Thyroid gland (tissue), 4 donors: ENCODE measurements around the gene AATF. TPM values are rescaled to one million over a fixed set of nuclear protein-coding genes. Genes with fewer than 3 reads are reported as not detected.

Source experiments
- DNase-seq, 2 donors: peaks; one replicate each; pipeline ENCODE4 v3.0.0-alpha.2; 2019
- H3K27ac ChIP-seq, 3 donors: fragments of 200-600 bp; sonication (generic); 1 replicate in 2 of 3; 2 replicates in 1 of 3; pipeline ENCODE4 v1.5.1; 2016 to 2019; ENCODE audit warnings: mild to moderate bottlenecking in 1 of 3, moderate library complexity in 1 of 3
- H3K27me3 ChIP-seq: fragments of 200-600 bp; sonication (generic); one replicate; pipeline ENCODE4 v1.5.1; 2019
- H3K36me3 ChIP-seq, 2 donors: fragments of 200-600 bp; sonication (generic); one replicate each; pipeline ENCODE4 v1.5.1; 2016 to 2019
- H3K4me1 ChIP-seq, 2 donors: fragments of 200-600 bp; sonication (generic); one replicate each; pipeline ENCODE4 v1.5.1; 2017 to 2019
- H3K4me3 ChIP-seq, 3 donors: fragments of 200-600 bp; sonication (generic); replicated peaks in 1 of 3; 1 replicate in 2 of 3; 2 replicates in 1 of 3; pipeline ENCODE4 v1.5.1; 2016; ENCODE audit warnings: mild to moderate bottlenecking in 1 of 3
- H3K9me3 ChIP-seq: fragments of 200-600 bp; sonication (generic); one replicate; pipeline ENCODE4 v1.5.1; 2017
- CTCF ChIP-seq, 6 experiments: fragments of 200-600 bp in 3 of 6; fragments of 450-650 bp in 3 of 6; sonication (generic) in 3 of 6; IDR thresholded peaks; one replicate each; pipeline ENCODE4 v1.5.1; 2016 to 2019; ENCODE audit warnings: antibody characterized with exemption in 6 of 6, mild to moderate bottlenecking in 2 of 6, inconsistent platforms in 1 of 6, moderate library complexity in 1 of 6
- POLR2A ChIP-seq, 2 donors: fragments of 450-650 bp; IDR thresholded peaks; one replicate each; pipeline ENCODE4 v1.6.1; 2017; ENCODE audit warnings: antibody characterized with exemption in 2 of 2, mild to moderate bottlenecking in 2 of 2, moderate library complexity in 1 of 2
- WGBS, 2 donors: methylation state at CpG; one replicate each; pipeline ENCODE4 v1.1.5; 2017; 5-methylcytosine and 5-hydroxymethylcytosine counted together
- intact Hi-C: fragments of 100-400 bp; cut with DNase I; formaldehyde crosslinking; loops from one replicate; pipeline ENCODE4 v1.15.1; 2023
- total RNA-seq, 4 donors: library from RNA; depleted of rRNA; stranded (reverse); fragments of >200 nt; gene quantifications; one replicate each; pipeline ENCODE4 v1.2.3, GENCODE V29; 2016

Gene AATF
- total RNA-seq, 4 donors from 2014 or later = 28.5 to 38.9 (median 32.4) TPM

- no peaks in the 10 kb centered on the region for H3K27me3 ChIP-seq
Measured at GRCh38 chr17:37064956-37065355, 116.2 kb downstream of the AATF start.

GRCh38 chr17:37065486-37066321, 117.0 kb downstream of the AATF start:
- 63 to 64% methylated on average over 21 to 23 of the region's 23 CpGs for WGBS, 2 donors
- H3K4me3 ChIP-seq = no peak overlapping the region
- H3K27ac ChIP-seq = no peak overlapping the region
- no peak for DNase-seq
- no peaks in the 10 kb centered on the region for H3K9me3 ChIP-seq
- H3K27me3 ChIP-seq = no peaks in the 10 kb centered on the region
- intact Hi-C loops = no loop called here
- H3K4me1 ChIP-seq = no peaks in the 10 kb centered on the region
- no peak for TF ChIP-seq CTCF (IDR thresholded peaks at IDR 0.05)
- TF ChIP-seq POLR2A (IDR thresholded peaks at IDR 0.05) = no peak
- H3K36me3 ChIP-seq = no peaks in the 10 kb centered on the region

More at GRCh38 chr17:37064956-37065355, 116.2 kb downstream of the AATF start:
- intact Hi-C loops = no loop called here
- Histone ChIP-seq H3K4me3 (no peak overlapping the region), H3K27ac (no peak overlapping the region), H3K36me3 (no peaks in the 10 kb centered on the region), H3K9me3 (no peaks in the 10 kb centered on the region), H3K4me1 (no peaks in the 10 kb centered on the region)
- TF ChIP-seq POLR2A (IDR thresholded peaks at IDR 0.05) (no peak), CTCF (IDR thresholded peaks at IDR 0.05) (no peak)
- no peak for DNase-seq
- WGBS, 2 donors = 78 to 96% methylated on average over 8 of the region's 8 CpGs

GRCh38 chr17:37066322-37067255, 117.8 kb downstream of the AATF start:
- no peak overlapping the region for H3K4me3 ChIP-seq
- H3K9me3 ChIP-seq = no peaks in the 10 kb centered on the region
- H3K36me3 ChIP-seq = no peaks in the 10 kb centered on the region
- no peak for DNase-seq
- intact Hi-C loops = no loop called here
- TF ChIP-seq CTCF (IDR thresholded peaks at IDR 0.05) (no peak), POLR2A (IDR thresholded peaks at IDR 0.05) (no peak)
- 62 to 63% methylated on average over 23 to 25 of the region's 25 CpGs for WGBS, 2 donors
- no peaks in the 10 kb centered on the region for H3K27me3 ChIP-seq
- H3K27ac ChIP-seq = no peak overlapping the region
- H3K4me1 ChIP-seq = no peaks in the 10 kb centered on the region

GRCh38 chr17:37067555-37068111, 118.9 kb downstream of the AATF start:
- Histone ChIP-seq H3K27ac (no peak overlapping the region), H3K27me3 (no peaks in the 10 kb centered on the region), H3K9me3 (no peaks in the 10 kb centered on the region), H3K4me3 (no peak overlapping the region), H3K4me1 (no peaks in the 10 kb centered on the region), H3K36me3 (no peaks in the 10 kb centered on the region)
- TF ChIP-seq CTCF (IDR thresholded peaks at IDR 0.05) (no peak), POLR2A (IDR thresholded peaks at IDR 0.05) (no peak)
- intact Hi-C loops = no loop called here
- WGBS, 2 donors = 76% methylated on average over 12 to 13 of the region's 13 CpGs
- DNase-seq = no peak
